Suppressor macrophage (primary cell): ENCODE measurements around the gene FRMD4B.
"Not testable (repeated sequence)": the region's sequence is repeated elsewhere in the genome, so short reads cannot be mapped to it uniquely, and the experiment has no call there.

Experiments used
- DNase-seq, 4 experiments: peaks; one replicate each; pipeline ENCODE4 v3.0.0-alpha.2; 2020 to 2022

FRMD4B gene

GRCh38 chr3:69282181-69282580 is 103.7 kb downstream of the FRMD4B start:
- no peak for DNase-seq

GRCh38 chr3:69277403-69277802 is 108.5 kb downstream of the FRMD4B start:
- DNase-seq: not testable (repeated sequence)

GRCh38 chr3:69276884-69277283 is 109.0 kb downstream of the FRMD4B start:
- DNase-seq: peak in 1 of 4 experiments; percentile 8

- not testable (repeated sequence) for DNase-seq
Measured at GRCh38 chr3:69276191-69276590, 109.7 kb downstream of the FRMD4B start.

GRCh38 chr3:69273896-69274295 is 112.0 kb downstream of the FRMD4B start:
- DNase-seq: no peak

- no peak for DNase-seq
Measured at GRCh38 chr3:69272556-69272955, 113.3 kb downstream of the FRMD4B start.

GRCh38 chr3:69271098-69271497 is 114.8 kb downstream of the FRMD4B start:
- DNase-seq: no peak

- no peak for DNase-seq
Measured at GRCh38 chr3:69266585-69266984, 119.3 kb downstream of the FRMD4B start.

- DNase-seq: not testable (repeated sequence)
Measured at GRCh38 chr3:69266071-69266470, 119.8 kb downstream of the FRMD4B start.

- peak in 1 of 4 experiments; percentile 15 for DNase-seq
Measured at GRCh38 chr3:69260843-69261405, 125.0 kb downstream of the FRMD4B start.

GRCh38 chr3:69260216-69260787 is 125.6 kb downstream of the FRMD4B start:
- DNase-seq: no peak

GRCh38 chr3:69259125-69259524 is 126.8 kb downstream of the FRMD4B start:
- no peak for DNase-seq

- no peak for DNase-seq
Measured at GRCh38 chr3:69255928-69256327, 130.0 kb downstream of the FRMD4B start.

- no peak for DNase-seq
Measured at GRCh38 chr3:69254351-69254750, 131.5 kb downstream of the FRMD4B start.

- no peak for DNase-seq
Measured at GRCh38 chr3:69252631-69253030, 133.3 kb downstream of the FRMD4B start.

GRCh38 chr3:69252141-69252540 is 133.7 kb downstream of the FRMD4B start:
- DNase-seq: no peak

- no peak for DNase-seq
Measured at GRCh38 chr3:69251078-69251805, 134.6 kb downstream of the FRMD4B start.

- no peak for DNase-seq
Measured at GRCh38 chr3:69250014-69250413, 135.9 kb downstream of the FRMD4B start.

GRCh38 chr3:69249001-69249400 is 136.9 kb downstream of the FRMD4B start:
- no peak for DNase-seq

- DNase-seq: no peak
Measured at GRCh38 chr3:69248436-69248835, 137.5 kb downstream of the FRMD4B start.

- DNase-seq: no peak
Measured at GRCh38 chr3:69246612-69247011, 139.3 kb downstream of the FRMD4B start.

- no peak for DNase-seq
Measured at GRCh38 chr3:69244039-69244438, 141.8 kb downstream of the FRMD4B start.

GRCh38 chr3:69241769-69242168 is 144.1 kb downstream of the FRMD4B start:
- DNase-seq: no peak
